CD14-positive monocyte (primary cell): ENCODE results near the gene PPM1F. TPM values are rescaled to one million over a fixed set of nuclear protein-coding genes. Genes with fewer than 3 reads are reported as not detected.

Source experiments
- DNase-seq, 3 donors: peaks; one replicate each; pipeline ENCODE4 v3.0.0-alpha.2; 2011 to 2022
- H2AFZ ChIP-seq: 2 replicates; pipeline ENCODE4 v1.6.0; 2012; ENCODE audit warnings: mild to moderate bottlenecking, low read depth, low read length, inconsistent platforms; ENCODE audit not compliant: insufficient read depth, poor library complexity, severe bottlenecking
- H3K27ac ChIP-seq, 2 donors: 1 replicate in 1 of 2; 2 replicates in 1 of 2; pipeline ENCODE4 v1.5.1; 2012 to 2013; ENCODE audit warnings: low read length in 2 of 2, control low read depth in 1 of 2, inconsistent platforms in 1 of 2, low read depth in 1 of 2, mild to moderate bottlenecking in 1 of 2
- H3K27me3 ChIP-seq, 2 donors: one replicate each; pipeline versions ENCODE4 v1.6.0 to v1.6.1; 2011 to 2013; ENCODE audit warnings: low read length in 2 of 2; ENCODE audit not compliant: control insufficient read depth in 2 of 2, insufficient read depth in 2 of 2
- H3K36me3 ChIP-seq, 2 donors: replicated peaks in 1 of 2; 1 replicate in 1 of 2; 2 replicates in 1 of 2; pipeline versions ENCODE4 v1.5.1 to v1.6.1; 2012 to 2013; ENCODE audit warnings: low read length in 2 of 2, control low read depth in 1 of 2, inconsistent platforms in 1 of 2, mild to moderate bottlenecking in 1 of 2; ENCODE audit not compliant: insufficient read depth in 2 of 2, control insufficient read depth in 1 of 2
- H3K4me1 ChIP-seq, 2 donors: 1 replicate in 1 of 2; 2 replicates in 1 of 2; pipeline versions ENCODE4 v1.5.1 to v1.6.1; 2012 to 2013; ENCODE audit warnings: low read length in 2 of 2, control low read depth in 1 of 2, inconsistent platforms in 1 of 2, mild to moderate bottlenecking in 1 of 2, moderate library complexity in 1 of 2; ENCODE audit not compliant: insufficient read depth in 2 of 2, control insufficient read depth in 1 of 2
- H3K4me2 ChIP-seq: replicated peaks from 2 replicates; pipeline ENCODE3; 2012; ENCODE audit warnings: low read length, moderate library complexity, mild to moderate bottlenecking; ENCODE audit not compliant: poor library complexity, severe bottlenecking; ENCODE audit errors: extremely low read depth
- H3K4me3 ChIP-seq, 3 experiments: fragments of 200-600 bp in 1 of 3; sonication (generic) in 1 of 3; replicated peaks in 1 of 3; 1 replicate in 2 of 3; 2 replicates in 1 of 3; pipeline ENCODE4 v1.5.1; 2011 to 2013; ENCODE audit warnings: low read length in 3 of 3, mild to moderate bottlenecking in 3 of 3, control low read depth in 2 of 3, low read depth in 2 of 3, inconsistent platforms in 1 of 3, moderate library complexity in 1 of 3
- H3K79me2 ChIP-seq: 2 replicates; pipeline ENCODE4 v1.6.0; 2012; ENCODE audit warnings: mild to moderate bottlenecking, control low read depth, inconsistent platforms, low read length, moderate library complexity; ENCODE audit not compliant: insufficient read depth
- H3K9ac ChIP-seq: 2 replicates; pipeline ENCODE4 v1.6.0; 2017; ENCODE audit warnings: low read length, mild to moderate bottlenecking; ENCODE audit not compliant: insufficient read depth, poor library complexity, severe bottlenecking
- H3K9me3 ChIP-seq, 2 donors: replicated peaks in 1 of 2; 1 replicate in 1 of 2; 2 replicates in 1 of 2; pipeline versions ENCODE4 v1.5.1 to v1.6.1; 2012 to 2013; ENCODE audit warnings: low read length in 2 of 2, control low read depth in 1 of 2; ENCODE audit not compliant: control insufficient read depth in 1 of 2, insufficient read depth in 1 of 2
- H4K20me1 ChIP-seq: 2 replicates; pipeline ENCODE4 v1.6.0; 2012; ENCODE audit warnings: mild to moderate bottlenecking, low read length, control low read depth, moderate library complexity; ENCODE audit not compliant: insufficient read depth
- H3K27ac Mint-ChIP-seq, 7 donors: one replicate each; pipeline ENCODE4 v1.8.0; 2020; ENCODE audit warnings: mild to moderate bottlenecking in 7 of 7, mixed read lengths in 7 of 7, moderate library complexity in 6 of 7, inconsistent platforms in 2 of 7
- H3K27me3 Mint-ChIP-seq, 3 donors: one replicate each; pipeline ENCODE4 v1.8.0; 2021 to 2022; ENCODE audit warnings: low read depth in 3 of 3, mild to moderate bottlenecking in 3 of 3, mixed read lengths in 3 of 3, moderate library complexity in 3 of 3, inconsistent platforms in 1 of 3
- H3K36me3 Mint-ChIP-seq, 2 donors: one replicate each; pipeline ENCODE4 v1.8.0; 2020; ENCODE audit warnings: mixed read lengths in 2 of 2, inconsistent platforms in 1 of 2, mild to moderate bottlenecking in 1 of 2
- H3K4me1 Mint-ChIP-seq: one replicate; pipeline ENCODE4 v1.8.0; 2020; ENCODE audit warnings: mild to moderate bottlenecking, mixed read lengths
- H3K4me3 Mint-ChIP-seq, 2 donors: one replicate each; pipeline ENCODE4 v1.8.0; 2020; ENCODE audit warnings: mild to moderate bottlenecking in 2 of 2, mixed read lengths in 2 of 2, moderate library complexity in 1 of 2
- H3K9me3 Mint-ChIP-seq, 7 donors: one replicate each; pipeline ENCODE4 v1.8.0; 2020 to 2022; ENCODE audit warnings: mixed read lengths in 7 of 7, mild to moderate bottlenecking in 6 of 7, moderate library complexity in 6 of 7, inconsistent platforms in 2 of 7
- CTCF ChIP-seq: fragments of 200-600 bp; IDR thresholded peaks from one replicate; pipeline ENCODE4 v1.8.0; 2022; ENCODE audit warnings: antibody characterized with exemption, mild to moderate bottlenecking
- WGBS: methylation state at CpG from one replicate; pipeline ENCODE4 v1.1.5; 2013; ENCODE audit warnings: missing lambda C conversion rate; ENCODE audit not compliant: insufficient coverage; 5-methylcytosine and 5-hydroxymethylcytosine counted together
- intact Hi-C, 2 donors: fragments of 100-400 bp; cut with micrococcal nuclease; formaldehyde crosslinking; loops; one replicate each; pipeline versions ENCODE4 v1.15.0 to v1.15.1; 2023
- polyA plus RNA-seq, 3 donors: library from polyadenylated mRNA; depleted of rRNA in 1 of 3; unstranded in 2 of 3; stranded (reverse) in 1 of 3; fragments of 300-500 nt in 2 of 3; fragments of >200 nt in 1 of 3; fragmentation: Illumina TruSeq in 2 of 3; gene quantifications; 1 replicate in 2 of 3; 2 replicates in 1 of 3; pipeline ENCODE4 v1.2.3, GENCODE V29; 2012 to 2021

Gene PPM1F
- polyA plus RNA-seq, 3 donors: 28.8 to 95.0 (median 37.2) TPM

- Mint-ChIP-seq H3K27ac (no peak overlapping the region), H3K36me3 (peaks cover 79 to 94% of the 10 kb centered on the region in 2 donors), H3K9me3 (no peaks in the 10 kb centered on the region), H3K27me3 (no peaks in the 10 kb centered on the region), H3K4me3 (no peak overlapping the region), H3K4me1 (no peaks in the 10 kb centered on the region)
- TF ChIP-seq CTCF: no peak
- Histone ChIP-seq H3K4me3 (no peak overlapping the region), H3K27me3 (no peaks in the 10 kb centered on the region), H3K4me1 (no peaks in the 10 kb centered on the region), H2AFZ (no peak overlapping the region), H3K36me3 (peaks cover 90 to 99% of the 10 kb centered on the region in 2 donors), H3K9me3 (no peaks in the 10 kb centered on the region), H3K27ac (no peak overlapping the region), H3K4me2 (no peak overlapping the region), H3K9ac (no peak overlapping the region), H4K20me1 (peaks cover 10% of the 10 kb centered on the region), H3K79me2 (no peaks in the 10 kb centered on the region)
- intact Hi-C loops: no loop called here
- WGBS: 100% methylated on average over 7 of the region's 7 CpGs
- no peak for DNase-seq
These were observed 15.1 kb upstream of the PPM1F start for GRCh38 chr22:21967693-21968271.

GRCh38 chr22:21966643-21967516, 14.2 kb upstream of the PPM1F start:
- H3K27me3 Mint-ChIP-seq: no peaks in the 10 kb centered on the region
- 98% methylated on average over 14 of the region's 16 CpGs for WGBS
- Histone ChIP-seq H3K4me3 (no peak overlapping the region), H3K4me2 (no peak overlapping the region), H3K27ac (no peak overlapping the region), H4K20me1 (peaks cover under 1% of the 10 kb centered on the region), H2AFZ (no peak overlapping the region), H3K79me2 (no peaks in the 10 kb centered on the region), H3K9ac (no peak overlapping the region), H3K9me3 (no peaks in the 10 kb centered on the region), H3K27me3 (no peaks in the 10 kb centered on the region), H3K4me1 (no peaks in the 10 kb centered on the region), H3K36me3 (peaks cover 93 to 100% of the 10 kb centered on the region in 2 donors)
- no peak for DNase-seq
- no peaks in the 10 kb centered on the region for H3K4me1 Mint-ChIP-seq
- H3K4me3 Mint-ChIP-seq: no peak overlapping the region
- intact Hi-C loops: no loop called here
- H3K36me3 Mint-ChIP-seq: peaks cover 83 to 94% of the 10 kb centered on the region in 2 donors
- H3K27ac Mint-ChIP-seq: peak overlapping the region in 1 of 7 donors; percentile 26
- H3K9me3 Mint-ChIP-seq: no peaks in the 10 kb centered on the region
- no peak for TF ChIP-seq CTCF
